HepG2 (cell line): ENCODE measurements around the gene TMEM167B. TPM values are rescaled to one million over a fixed set of nuclear protein-coding genes. Genes with fewer than 3 reads are reported as not detected.
A peak's percentile ranks its signal among the peaks of the same experiment; 100 is the strongest.

Source experiments
- FOXA1 ChIP-seq, 2 experiments: fragments of 450-650 bp in 1 of 2; sonication (generic) in 1 of 2; formaldehyde crosslinking in 1 of 2; IDR thresholded peaks; 2 replicates each; pipeline versions ENCODE4 v1.4.0 to v1.6.1; 2016 to 2020; ENCODE audit warnings: missing genetic modification reagents in 1 of 2
- MAFF ChIP-seq: IDR thresholded peaks from 2 replicates; pipeline ENCODE4 v1.6.1; 2011; ENCODE audit warnings: low read depth, low read length, improper control_type of control experiment
- MBNL3 ChIP-seq: fragments of 250-450 bp; sonication (Bioruptor Pico); conservative IDR thresholded peaks from 2 replicates; pipeline ENCODE4 v1.8.0; 2022; ENCODE audit warnings: mild to moderate bottlenecking, inconsistent platforms
- MED1 ChIP-seq: sonication (generic); formaldehyde crosslinking; IDR thresholded peaks from 2 replicates; pipeline ENCODE4 v1.4.0; 2020; ENCODE audit warnings: missing genetic modification reagents
- NFKBIZ ChIP-seq: IDR thresholded peaks from 2 replicates; pipeline ENCODE4 v1.6.1; 2018; ENCODE audit warnings: missing genetic modification reagents, missing compliant biosample characterization
- POLR2A ChIP-seq, 2 experiments: IDR thresholded peaks; 2 replicates each; pipeline ENCODE4 v1.6.1; 2011; ENCODE audit warnings: low read depth in 2 of 2, low read length in 2 of 2, mild to moderate bottlenecking in 1 of 2, moderate library complexity in 1 of 2; ENCODE audit not compliant: insufficient read depth in 1 of 2
- PRMT3 ChIP-seq: sonication (generic); formaldehyde crosslinking; IDR thresholded peaks from 2 replicates; pipeline ENCODE4 v1.8.1; 2022; ENCODE audit warnings: low read depth, mild to moderate bottlenecking, moderate library complexity, missing genetic modification reagents, borderline replicate concordance
- SMYD3 ChIP-seq: sonication (generic); formaldehyde crosslinking; IDR thresholded peaks from 2 replicates; pipeline ENCODE4 v1.8.1; 2023; ENCODE audit warnings: mild to moderate bottlenecking, missing genetic modification reagents
- ZBTB3 ChIP-seq: sonication (generic); formaldehyde crosslinking; IDR thresholded peaks from 2 replicates; pipeline ENCODE4 v1.4.0; 2020; ENCODE audit warnings: low read depth, mild to moderate bottlenecking, moderate library complexity, missing genetic modification reagents, borderline replicate concordance
- ZFP1 ChIP-seq: IDR thresholded peaks from 2 replicates; pipeline ENCODE4 v1.6.1; 2016
- ZFYVE20 ChIP-seq: sonication (generic); formaldehyde crosslinking; IDR thresholded peaks from 2 replicates; pipeline ENCODE4 v1.8.0; 2023; ENCODE audit warnings: low read depth, mild to moderate bottlenecking, moderate library complexity, missing genetic modification reagents, borderline replicate concordance
- ZNF160 ChIP-seq: sonication (generic); formaldehyde crosslinking; IDR thresholded peaks from 2 replicates; pipeline ENCODE4 v1.8.0; 2022; ENCODE audit warnings: mild to moderate bottlenecking, inconsistent platforms, missing genetic modification reagents
- ZNF280D ChIP-seq: sonication (generic); formaldehyde crosslinking; IDR thresholded peaks from 2 replicates; pipeline ENCODE4 v1.5.1; 2020; ENCODE audit warnings: mild to moderate bottlenecking, missing genetic modification reagents
- ZNF335 ChIP-seq: sonication (generic); formaldehyde crosslinking; IDR thresholded peaks from 2 replicates; pipeline ENCODE4 v1.4.0; 2020; ENCODE audit warnings: missing genetic modification reagents
- ZNF746 ChIP-seq: sonication (generic); formaldehyde crosslinking; IDR thresholded peaks from 2 replicates; pipeline ENCODE4 v1.8.0; 2022; ENCODE audit warnings: mild to moderate bottlenecking, missing genetic modification reagents
- polyA plus RNA-seq, 8 experiments: library from polyadenylated mRNA; depleted of rRNA in 3 of 8; stranded (reverse) in 7 of 8; unstranded in 1 of 8; fragments of >200 nt; fragmentation: Illumina TruSeq in 4 of 8; extraction: Trizol in 4 of 8; gene quantifications; 2 replicates each; pipeline versions ENCODE4 v1.2.1 to v1.2.3, GENCODE V29; 2011 to 2016; ENCODE audit warnings: low read depth in 4 of 8, missing spikeins in 1 of 8, mixed read lengths in 1 of 8; ENCODE audit not compliant: insufficient read depth in 1 of 8
- total RNA-seq, 5 experiments: library from RNA; depleted of rRNA; stranded (reverse); fragments of >200 nt; fragmentation: Illumina TruSeq; extraction: Trizol; gene quantifications; 2 replicates each; pipeline ENCODE4 v1.2.3, GENCODE V29; 2016; ENCODE audit warnings: low read depth in 1 of 5
- TF ChIP-seq, protein P1 (sequence below): IDR thresholded peaks from 2 replicates; pipeline ENCODE4 v1.6.1; 2016; ENCODE audit warnings: low read depth, missing genetic modification reagents, missing compliant biosample characterization
- TF ChIP-seq, protein P2 (sequence below): sonication (generic); formaldehyde crosslinking; IDR thresholded peaks from 2 replicates; pipeline ENCODE4 v1.5.0; 2020; ENCODE audit warnings: mild to moderate bottlenecking, missing genetic modification reagents
- TF ChIP-seq, protein P3 (sequence below): IDR thresholded peaks from 2 replicates; pipeline ENCODE4 v1.6.1; 2016; ENCODE audit warnings: missing genetic modification reagents, missing compliant biosample characterization

The TMEM167B gene
- total and polyA plus RNA-seq, 2 of the 13 experiments (the other 11 are each of a cell fraction or from before 2014, with no cell fraction given): 9.5 to 22.4 TPM

DNA sequence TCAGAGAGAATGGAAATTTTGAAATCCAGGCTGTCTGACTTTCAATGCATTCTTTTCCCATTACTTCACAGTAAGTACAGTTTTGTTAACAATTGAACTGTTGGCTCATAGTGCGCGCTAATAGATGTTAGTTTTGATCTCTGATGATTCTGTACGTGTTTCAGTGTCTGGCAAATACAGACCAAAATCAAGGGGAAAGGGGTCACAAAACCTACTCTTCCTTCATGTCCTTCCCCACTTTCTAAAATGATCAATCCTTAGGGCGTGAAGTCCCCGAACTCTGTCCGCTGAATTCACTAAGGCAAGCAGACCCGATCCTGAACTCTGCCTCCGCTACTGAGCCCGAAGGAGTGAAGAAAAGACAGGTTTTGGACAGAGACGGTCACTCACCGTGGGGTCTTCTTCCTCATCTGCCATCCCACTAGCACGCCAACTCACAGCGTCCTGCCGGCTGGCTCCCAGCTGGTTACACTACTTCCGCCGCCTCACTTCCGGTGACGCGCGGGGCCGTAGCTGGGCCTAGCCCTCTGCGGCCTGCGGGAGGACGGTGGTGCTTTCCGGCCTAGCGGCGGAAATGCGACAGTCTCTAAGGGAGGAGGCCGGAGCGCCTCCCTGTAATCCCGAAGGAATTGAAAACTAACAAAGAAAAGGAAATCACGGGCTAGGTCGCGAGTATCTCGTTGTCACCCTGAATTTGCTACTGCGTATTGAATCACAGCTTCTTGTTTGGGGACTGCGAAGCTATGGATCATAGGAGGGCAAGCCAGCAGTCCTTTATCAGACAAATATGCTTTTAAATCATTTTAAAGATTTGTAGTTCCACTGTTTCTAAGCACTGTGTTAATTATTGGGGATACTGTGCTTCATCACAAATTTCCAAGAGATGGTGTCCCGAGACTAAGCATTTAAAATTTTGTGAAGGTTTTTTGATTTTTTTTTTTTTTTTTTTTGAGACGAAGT lies 14.8 kb upstream of the TMEM167B start, which contains the start of gene TAF13 (continued):
- TF ChIP-seq MBNL3 (CRISPR knock-in tag) (no peak), ZFYVE20 (CRISPR knock-in tag) (no peak), FOXA1 (IDR thresholded peaks at IDR 0.05) (no peak), FOXA1 (CRISPR knock-in tag; IDR thresholded peaks at IDR 0.05) (peak; percentile 48), ZFP1 (CRISPR knock-in tag) (peak; percentile 89), ZNF746 (no peak), ZNF335 (CRISPR knock-in tag) (peak; percentile 95), ZNF280D (CRISPR knock-in tag) (peak; percentile 44; the same call in 1 of the 2 replicates), PRMT3 (no peak), SMYD3 (CRISPR knock-in tag) (no peak), POLR2A (IDR thresholded peaks at IDR 0.05; ENCODE audit: insufficient read depth in 1 of 2, low read depth in 2 of 2, low read length in 2 of 2) (peak; percentile 96 to 97), ZNF160 (CRISPR knock-in tag) (0 out of 2 replicates have a peak, but pooled peaks have one; percentile 23), NFKBIZ (no peak), MAFF (no peak), MED1 (CRISPR knock-in tag) (peak; percentile 78), ZBTB3 (CRISPR knock-in tag) (no peak)
- TF ChIP-seq, protein P1, sequence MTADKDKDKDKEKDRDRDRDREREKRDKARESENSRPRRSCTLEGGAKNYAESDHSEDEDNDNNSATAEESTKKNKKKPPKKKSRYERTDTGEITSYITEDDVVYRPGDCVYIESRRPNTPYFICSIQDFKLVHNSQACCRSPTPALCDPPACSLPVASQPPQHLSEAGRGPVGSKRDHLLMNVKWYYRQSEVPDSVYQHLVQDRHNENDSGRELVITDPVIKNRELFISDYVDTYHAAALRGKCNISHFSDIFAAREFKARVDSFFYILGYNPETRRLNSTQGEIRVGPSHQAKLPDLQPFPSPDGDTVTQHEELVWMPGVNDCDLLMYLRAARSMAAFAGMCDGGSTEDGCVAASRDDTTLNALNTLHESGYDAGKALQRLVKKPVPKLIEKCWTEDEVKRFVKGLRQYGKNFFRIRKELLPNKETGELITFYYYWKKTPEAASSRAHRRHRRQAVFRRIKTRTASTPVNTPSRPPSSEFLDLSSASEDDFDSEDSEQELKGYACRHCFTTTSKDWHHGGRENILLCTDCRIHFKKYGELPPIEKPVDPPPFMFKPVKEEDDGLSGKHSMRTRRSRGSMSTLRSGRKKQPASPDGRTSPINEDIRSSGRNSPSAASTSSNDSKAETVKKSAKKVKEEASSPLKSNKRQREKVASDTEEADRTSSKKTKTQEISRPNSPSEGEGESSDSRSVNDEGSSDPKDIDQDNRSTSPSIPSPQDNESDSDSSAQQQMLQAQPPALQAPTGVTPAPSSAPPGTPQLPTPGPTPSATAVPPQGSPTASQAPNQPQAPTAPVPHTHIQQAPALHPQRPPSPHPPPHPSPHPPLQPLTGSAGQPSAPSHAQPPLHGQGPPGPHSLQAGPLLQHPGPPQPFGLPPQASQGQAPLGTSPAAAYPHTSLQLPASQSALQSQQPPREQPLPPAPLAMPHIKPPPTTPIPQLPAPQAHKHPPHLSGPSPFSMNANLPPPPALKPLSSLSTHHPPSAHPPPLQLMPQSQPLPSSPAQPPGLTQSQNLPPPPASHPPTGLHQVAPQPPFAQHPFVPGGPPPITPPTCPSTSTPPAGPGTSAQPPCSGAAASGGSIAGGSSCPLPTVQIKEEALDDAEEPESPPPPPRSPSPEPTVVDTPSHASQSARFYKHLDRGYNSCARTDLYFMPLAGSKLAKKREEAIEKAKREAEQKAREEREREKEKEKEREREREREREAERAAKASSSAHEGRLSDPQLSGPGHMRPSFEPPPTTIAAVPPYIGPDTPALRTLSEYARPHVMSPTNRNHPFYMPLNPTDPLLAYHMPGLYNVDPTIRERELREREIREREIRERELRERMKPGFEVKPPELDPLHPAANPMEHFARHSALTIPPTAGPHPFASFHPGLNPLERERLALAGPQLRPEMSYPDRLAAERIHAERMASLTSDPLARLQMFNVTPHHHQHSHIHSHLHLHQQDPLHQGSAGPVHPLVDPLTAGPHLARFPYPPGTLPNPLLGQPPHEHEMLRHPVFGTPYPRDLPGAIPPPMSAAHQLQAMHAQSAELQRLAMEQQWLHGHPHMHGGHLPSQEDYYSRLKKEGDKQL: 0 out of 2 replicates have a peak, but pooled peaks have one; percentile 18
- TF ChIP-seq, protein P2, sequence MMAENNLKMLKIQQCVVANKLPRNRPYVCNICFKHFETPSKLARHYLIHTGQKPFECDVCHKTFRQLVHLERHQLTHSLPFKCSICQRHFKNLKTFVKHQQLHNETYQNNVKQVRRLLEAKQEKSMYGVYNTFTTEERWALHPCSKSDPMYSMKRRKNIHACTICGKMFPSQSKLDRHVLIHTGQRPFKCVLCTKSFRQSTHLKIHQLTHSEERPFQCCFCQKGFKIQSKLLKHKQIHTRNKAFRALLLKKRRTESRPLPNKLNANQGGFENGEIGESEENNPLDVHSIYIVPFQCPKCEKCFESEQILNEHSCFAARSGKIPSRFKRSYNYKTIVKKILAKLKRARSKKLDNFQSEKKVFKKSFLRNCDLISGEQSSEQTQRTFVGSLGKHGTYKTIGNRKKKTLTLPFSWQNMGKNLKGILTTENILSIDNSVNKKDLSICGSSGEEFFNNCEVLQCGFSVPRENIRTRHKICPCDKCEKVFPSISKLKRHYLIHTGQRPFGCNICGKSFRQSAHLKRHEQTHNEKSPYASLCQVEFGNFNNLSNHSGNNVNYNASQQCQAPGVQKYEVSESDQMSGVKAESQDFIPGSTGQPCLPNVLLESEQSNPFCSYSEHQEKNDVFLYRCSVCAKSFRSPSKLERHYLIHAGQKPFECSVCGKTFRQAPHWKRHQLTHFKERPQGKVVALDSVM: peak; percentile 70; the same call in 1 of the 2 replicates
- TF ChIP-seq, protein P3, sequence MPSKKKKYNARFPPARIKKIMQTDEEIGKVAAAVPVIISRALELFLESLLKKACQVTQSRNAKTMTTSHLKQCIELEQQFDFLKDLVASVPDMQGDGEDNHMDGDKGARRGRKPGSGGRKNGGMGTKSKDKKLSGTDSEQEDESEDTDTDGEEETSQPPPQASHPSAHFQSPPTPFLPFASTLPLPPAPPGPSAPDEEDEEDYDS: peak; percentile 91
